SK-N-SH (cell line): ENCODE measurements around the gene PROSER2. TPM values are rescaled to one million over a fixed set of nuclear protein-coding genes. Genes with fewer than 3 reads are reported as not detected.

Experiments
- CTCF ChIA-PET: fragments of 300-600, 350-600 bp; formaldehyde crosslinking; extraction: SDS; loops from one replicate; lab custom pipeline; 2021; lab: Yijun Ruan, JAX
- POLR2A ChIA-PET: fragments of 350-600 bp; sonication (Branson Sonifier 250); formaldehyde crosslinking; extraction: SDS; loops from one replicate; lab custom pipeline; 2020; ENCODE audit warnings: antibody characterized with exemption, inconsistent platforms; lab: Yijun Ruan, JAX
- DNase-seq: peaks from one replicate; pipeline ENCODE4 v3.0.0; 2012
- H2AFZ ChIP-seq: fragments of 200-600 bp; sonication (generic); 2 replicates; pipeline ENCODE4 v1.8.1; 2016; ENCODE audit warnings: antibody characterized with exemption, mild to moderate bottlenecking, low read depth
- H3F3A ChIP-seq: fragments of 200-600 bp; sonication (generic); replicated peaks from 2 replicates; pipeline ENCODE3; 2016; ENCODE audit warnings: antibody characterized with exemption, mild to moderate bottlenecking; ENCODE audit not compliant: insufficient read depth
- H3K27ac ChIP-seq, 2 experiments: fragments of 200-500 bp in 1 of 2; fragments of 200-600 bp in 1 of 2; sonication (Bioruptor generic) in 1 of 2; sonication (generic), shearing (Covaris generic) in 1 of 2; 2 replicates each; pipeline versions ENCODE4 v1.5.1 to v1.6.1; 2014 to 2016; ENCODE audit warnings: low read depth in 2 of 2, inconsistent platforms in 1 of 2, low read length in 1 of 2, mild to moderate bottlenecking in 1 of 2, mixed read lengths in 1 of 2
- H3K27me3 ChIP-seq: fragments of 200-600 bp; sonication (generic), shearing (Covaris generic); 2 replicates; pipeline ENCODE4 v1.6.1; 2016; ENCODE audit warnings: mixed run types; ENCODE audit not compliant: insufficient read depth
- H3K36me3 ChIP-seq, 2 experiments: fragments of 200-500 bp in 1 of 2; fragments of 200-600 bp in 1 of 2; sonication (Bioruptor generic) in 1 of 2; sonication (generic) in 1 of 2; replicated peaks in 1 of 2; 2 replicates each; pipeline versions ENCODE3 to v1.5.1; 2014 to 2016; ENCODE audit warnings: low read length in 1 of 2, mild to moderate bottlenecking in 1 of 2; ENCODE audit not compliant: insufficient read depth in 2 of 2, control insufficient read depth in 1 of 2
- H3K4me1 ChIP-seq, 2 experiments: fragments of 200-500 bp in 1 of 2; fragments of 200-600 bp in 1 of 2; sonication (Bioruptor generic) in 1 of 2; sonication (generic), shearing (Covaris generic) in 1 of 2; 2 replicates each; pipeline versions ENCODE4 v1.5.1 to v1.6.1; 2014 to 2016; ENCODE audit warnings: low read depth in 1 of 2, low read length in 1 of 2, mixed run types in 1 of 2; ENCODE audit not compliant: insufficient read depth in 2 of 2, control insufficient read depth in 1 of 2
- H3K4me2 ChIP-seq: fragments of 200-600 bp; sonication (generic), shearing (Covaris generic); 2 replicates; pipeline ENCODE4 v1.6.1; 2017; ENCODE audit warnings: mixed run types
- H3K4me3 ChIP-seq, 2 experiments: fragments of 200-500 bp in 1 of 2; fragments of 200-600 bp in 1 of 2; sonication (Bioruptor generic) in 1 of 2; sonication (generic), shearing (Covaris generic) in 1 of 2; 2 replicates each; pipeline versions ENCODE4 v1.5.1 to v1.8.1; 2014 to 2016; ENCODE audit warnings: low read depth in 2 of 2, inconsistent platforms in 1 of 2, low read length in 1 of 2, mild to moderate bottlenecking in 1 of 2, mixed read lengths in 1 of 2, moderate library complexity in 1 of 2
- H3K79me2 ChIP-seq: fragments of 200-600 bp; sonication (generic); 2 replicates; pipeline ENCODE4 v1.8.1; 2017; ENCODE audit warnings: mild to moderate bottlenecking; ENCODE audit not compliant: insufficient read depth
- H3K9ac ChIP-seq: fragments of 200-600 bp; sonication (generic); 2 replicates; pipeline ENCODE4 v1.6.1; 2017; ENCODE audit warnings: mixed run types
- H3K9me2 ChIP-seq: fragments of 200-600 bp; sonication (generic); 2 replicates; pipeline ENCODE4 v1.6.1; 2017; ENCODE audit warnings: mixed run types
- H3K9me3 ChIP-seq: fragments of 200-600 bp; sonication (generic); 2 replicates; pipeline ENCODE4 v1.6.1; 2017; ENCODE audit warnings: mixed run types, mild to moderate bottlenecking, moderate library complexity
- H4K20me1 ChIP-seq: fragments of 200-600 bp; sonication (generic); 2 replicates; pipeline ENCODE4 v1.6.1; 2017; ENCODE audit warnings: mild to moderate bottlenecking, mixed run types; ENCODE audit not compliant: insufficient read depth
- CHD2 ChIP-seq: fragments of 150-350 bp; IDR thresholded peaks from 2 replicates; pipeline ENCODE4 v1.6.1; 2018; ENCODE audit warnings: low read length; ENCODE audit not compliant: partially characterized antibody
- ELF1 ChIP-seq: IDR thresholded peaks from 2 replicates; pipeline ENCODE4 v1.4.0; 2012
- FOSL2 ChIP-seq: IDR thresholded peaks from 2 replicates; pipeline ENCODE4 v1.4.0; 2012; ENCODE audit warnings: low read depth, mild to moderate bottlenecking, moderate library complexity, borderline replicate concordance
- FOXM1 ChIP-seq: IDR thresholded peaks from 2 replicates; pipeline ENCODE4 v1.4.0; 2012; ENCODE audit warnings: low read depth, mild to moderate bottlenecking
- GATA2 ChIP-seq: sonication (generic); formaldehyde crosslinking; IDR thresholded peaks from 2 replicates; pipeline ENCODE4 v1.5.0; 2020; ENCODE audit warnings: mild to moderate bottlenecking, missing genetic modification reagents
- JUND ChIP-seq: IDR thresholded peaks from 2 replicates; pipeline ENCODE4 v1.4.0; 2012
- NRF1 ChIP-seq: IDR thresholded peaks from 2 replicates; pipeline ENCODE4 v1.6.1; 2012; ENCODE audit warnings: low read depth, mild to moderate bottlenecking, low read length
- RFX5 ChIP-seq: IDR thresholded peaks from 2 replicates; pipeline ENCODE4 v1.6.1; 2012; ENCODE audit warnings: mild to moderate bottlenecking, improper control_type of control experiment, low read length
- SIN3A ChIP-seq: IDR thresholded peaks from 2 replicates; pipeline ENCODE4 v1.6.1; 2012; ENCODE audit warnings: low read depth, mild to moderate bottlenecking, low read length, moderate library complexity, borderline replicate concordance
- SMC3 ChIP-seq: IDR thresholded peaks from 2 replicates; pipeline ENCODE4 v1.6.1; 2012; ENCODE audit warnings: low read depth, low read length, improper control_type of control experiment
- TAF1 ChIP-seq: IDR thresholded peaks from 2 replicates; pipeline ENCODE4 v1.6.1; 2012; ENCODE audit warnings: low read depth, mild to moderate bottlenecking, low read length, moderate library complexity, borderline replicate concordance
- YY1 ChIP-seq: IDR thresholded peaks from 2 replicates; pipeline ENCODE4 v1.4.0; 2012; ENCODE audit warnings: low read depth, mild to moderate bottlenecking
- WGBS: methylation state at CpG from one replicate; pipeline ENCODE4 v1.1.6; 2017; ENCODE audit warnings: low lambda C conversion rate; 5-methylcytosine and 5-hydroxymethylcytosine counted together
- polyA plus RNA-seq, 3 experiments: library from polyadenylated mRNA; depleted of rRNA; stranded (reverse); fragments of >200 nt; gene quantifications; 2 replicates each; pipeline ENCODE4 v1.2.3, GENCODE V29; 2012
- TF ChIP-seq, protein P1 (sequence below): IDR thresholded peaks from 2 replicates; pipeline ENCODE4; 2012
- TF ChIP-seq, protein P2 (sequence below): IDR thresholded peaks from 2 replicates; pipeline ENCODE4 v1.6.1; 2012; ENCODE audit warnings: mild to moderate bottlenecking, low read depth, low read length, moderate library complexity
- TF ChIP-seq, protein P3 (sequence below): fragments of 150-350 bp; IDR thresholded peaks from 2 replicates; pipeline ENCODE4 v1.6.1; 2017; ENCODE audit warnings: antibody characterized with exemption, low read length, low read depth, borderline replicate concordance

Gene PROSER2
- polyA plus RNA-seq, 1 of the 3 experiments (the other 2 are of a cell fraction) = 0.95 TPM

DNA sequence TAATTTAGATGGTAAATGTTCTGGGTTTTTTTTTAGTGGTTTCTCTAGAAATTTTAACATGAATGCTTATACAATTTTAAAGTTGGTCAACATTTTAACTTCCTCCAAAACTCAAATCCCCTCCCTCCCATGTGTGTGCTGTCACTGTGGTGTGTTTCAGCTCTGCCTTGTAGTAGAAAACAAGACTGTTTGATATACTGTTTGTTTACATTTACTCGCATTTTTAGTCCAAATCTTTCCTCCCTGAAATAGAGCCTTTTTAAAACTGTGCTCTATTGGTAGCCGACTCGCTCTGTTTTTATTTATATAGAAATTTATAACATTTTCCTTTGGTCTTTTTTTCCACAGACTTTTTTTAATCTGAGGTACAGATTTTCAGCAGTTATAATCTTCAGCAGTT is 19.3 kb downstream of the PROSER2 start:
- H3F3A ChIP-seq = no peaks in the 10 kb centered on the region
- no peaks in the 10 kb centered on the region for H3K27me3 ChIP-seq
- H3K9ac ChIP-seq = no peak overlapping the region
- 79% methylated on average over 3 of the region's 3 CpGs for WGBS
- H3K79me2 ChIP-seq = no peaks in the 10 kb centered on the region
- H3K36me3 ChIP-seq = no peaks in the 10 kb centered on the region
- H3K4me2 ChIP-seq = no peak overlapping the region
- no peaks in the 10 kb centered on the region for H3K9me2 ChIP-seq
- no peaks in the 10 kb centered on the region for H4K20me1 ChIP-seq
- POLR2A ChIA-PET = no interaction called here
- no peak overlapping the region for H2AFZ ChIP-seq
- CTCF ChIA-PET = interaction anchor here (1.2 kb wide), 1 partner anchor 22 kb away, joined by 3 read pairs; no protein-coding TSS in a partner anchor
- no peak overlapping the region for H3K27ac ChIP-seq
- no peak overlapping the region for H3K4me3 ChIP-seq
- TF ChIP-seq ELF1 (no peak), FOSL2 (no peak), SMC3 (no peak), FOXM1 (no peak), CHD2 (no peak), RFX5 (no peak), JUND (no peak), GATA2 (CRISPR knock-in tag) (no peak), NRF1 (no peak), SIN3A (no peak), TAF1 (no peak), YY1 (no peak)
- TF ChIP-seq, protein P1, sequence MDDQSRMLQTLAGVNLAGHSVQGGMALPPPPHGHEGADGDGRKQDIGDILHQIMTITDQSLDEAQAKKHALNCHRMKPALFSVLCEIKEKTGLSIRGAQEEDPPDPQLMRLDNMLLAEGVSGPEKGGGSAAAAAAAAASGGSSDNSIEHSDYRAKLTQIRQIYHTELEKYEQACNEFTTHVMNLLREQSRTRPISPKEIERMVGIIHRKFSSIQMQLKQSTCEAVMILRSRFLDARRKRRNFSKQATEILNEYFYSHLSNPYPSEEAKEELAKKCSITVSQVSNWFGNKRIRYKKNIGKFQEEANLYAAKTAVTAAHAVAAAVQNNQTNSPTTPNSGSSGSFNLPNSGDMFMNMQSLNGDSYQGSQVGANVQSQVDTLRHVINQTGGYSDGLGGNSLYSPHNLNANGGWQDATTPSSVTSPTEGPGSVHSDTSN = no peak
- TF ChIP-seq, protein P2, sequence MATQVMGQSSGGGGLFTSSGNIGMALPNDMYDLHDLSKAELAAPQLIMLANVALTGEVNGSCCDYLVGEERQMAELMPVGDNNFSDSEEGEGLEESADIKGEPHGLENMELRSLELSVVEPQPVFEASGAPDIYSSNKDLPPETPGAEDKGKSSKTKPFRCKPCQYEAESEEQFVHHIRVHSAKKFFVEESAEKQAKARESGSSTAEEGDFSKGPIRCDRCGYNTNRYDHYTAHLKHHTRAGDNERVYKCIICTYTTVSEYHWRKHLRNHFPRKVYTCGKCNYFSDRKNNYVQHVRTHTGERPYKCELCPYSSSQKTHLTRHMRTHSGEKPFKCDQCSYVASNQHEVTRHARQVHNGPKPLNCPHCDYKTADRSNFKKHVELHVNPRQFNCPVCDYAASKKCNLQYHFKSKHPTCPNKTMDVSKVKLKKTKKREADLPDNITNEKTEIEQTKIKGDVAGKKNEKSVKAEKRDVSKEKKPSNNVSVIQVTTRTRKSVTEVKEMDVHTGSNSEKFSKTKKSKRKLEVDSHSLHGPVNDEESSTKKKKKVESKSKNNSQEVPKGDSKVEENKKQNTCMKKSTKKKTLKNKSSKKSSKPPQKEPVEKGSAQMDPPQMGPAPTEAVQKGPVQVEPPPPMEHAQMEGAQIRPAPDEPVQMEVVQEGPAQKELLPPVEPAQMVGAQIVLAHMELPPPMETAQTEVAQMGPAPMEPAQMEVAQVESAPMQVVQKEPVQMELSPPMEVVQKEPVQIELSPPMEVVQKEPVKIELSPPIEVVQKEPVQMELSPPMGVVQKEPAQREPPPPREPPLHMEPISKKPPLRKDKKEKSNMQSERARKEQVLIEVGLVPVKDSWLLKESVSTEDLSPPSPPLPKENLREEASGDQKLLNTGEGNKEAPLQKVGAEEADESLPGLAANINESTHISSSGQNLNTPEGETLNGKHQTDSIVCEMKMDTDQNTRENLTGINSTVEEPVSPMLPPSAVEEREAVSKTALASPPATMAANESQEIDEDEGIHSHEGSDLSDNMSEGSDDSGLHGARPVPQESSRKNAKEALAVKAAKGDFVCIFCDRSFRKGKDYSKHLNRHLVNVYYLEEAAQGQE = no peak
- TF ChIP-seq, protein P3, sequence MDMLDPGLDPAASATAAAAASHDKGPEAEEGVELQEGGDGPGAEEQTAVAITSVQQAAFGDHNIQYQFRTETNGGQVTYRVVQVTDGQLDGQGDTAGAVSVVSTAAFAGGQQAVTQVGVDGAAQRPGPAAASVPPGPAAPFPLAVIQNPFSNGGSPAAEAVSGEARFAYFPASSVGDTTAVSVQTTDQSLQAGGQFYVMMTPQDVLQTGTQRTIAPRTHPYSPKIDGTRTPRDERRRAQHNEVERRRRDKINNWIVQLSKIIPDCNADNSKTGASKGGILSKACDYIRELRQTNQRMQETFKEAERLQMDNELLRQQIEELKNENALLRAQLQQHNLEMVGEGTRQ = no peak
- no peaks in the 10 kb centered on the region for H3K9me3 ChIP-seq
- no peak for DNase-seq
- H3K4me1 ChIP-seq = no peaks in the 10 kb centered on the region
